ENCODE data around the gene IGF2. TPM values are rescaled to one million over a fixed set of nuclear protein-coding genes. Genes with fewer than 3 reads are reported as not detected.

Gene IGF2
- total and polyA plus RNA-seq, 5 donors from 2014 or later = 0.07 TPM; not detected in 4

- no peaks in the 10 kb centered on the region for H3K9me3 Mint-ChIP-seq
Observed at GRCh38 chr11:2160736-2161259, 21.6 kb upstream of the IGF2 start, which contains the start of gene INS. Gene INS, minus strand, starts transcription at chr11:2161209. Its CDS starts 238 bp downstream, at chr11:2160971.

GRCh38 chr11:2159536-2160413 is 20.6 kb upstream of the IGF2 start:
- DNase-seq (no peak), ATAC-seq (ENCODE audit: low read depth in 2 of 2) (no peak)
- Mint-ChIP-seq H3K27me3 (no peaks in the 10 kb centered on the region), H3K4me3 (no peak overlapping the region), H3K36me3 (no peaks in the 10 kb centered on the region), H3K4me1 (no peaks in the 10 kb centered on the region), H3K27ac (no peak overlapping the region), H3K9me3 (no peaks in the 10 kb centered on the region)
- no peaks in the 10 kb centered on the region for H3K4me1 ChIP-seq (ENCODE audit: control insufficient read depth, insufficient read depth, low read length, poor library complexity, severe bottlenecking)
- H3K36me3 ChIP-seq (ENCODE audit: control insufficient read depth, insufficient read depth, low read length) = no peaks in the 10 kb centered on the region
- H3K27me3 ChIP-seq (ENCODE audit: control insufficient read depth, insufficient read depth, low read length) = no peaks in the 10 kb centered on the region
- H3K9me3 ChIP-seq (ENCODE audit: control insufficient read depth in 2 of 2, low read length in 2 of 2) = no peaks in the 10 kb centered on the region
- no peak overlapping the region for H3K4me3 ChIP-seq (ENCODE audit: low read depth, low read length)
- H3K27ac ChIP-seq (ENCODE audit: insufficient read depth, low read length, poor library complexity, severe bottlenecking) = no peak overlapping the region

More at GRCh38 chr11:2160736-2161259, 21.6 kb upstream of the IGF2 start, which contains the start of gene INS:
- Histone ChIP-seq H3K9me3 (ENCODE audit: control insufficient read depth in 2 of 2, low read length in 2 of 2) (no peaks in the 10 kb centered on the region), H3K4me3 (ENCODE audit: low read depth, low read length) (no peak within 1 kb of the TSS), H3K27me3 (ENCODE audit: control insufficient read depth, insufficient read depth, low read length) (no peaks in the 10 kb centered on the region), H3K27ac (ENCODE audit: insufficient read depth, low read length, poor library complexity, severe bottlenecking) (no peak within 1 kb of the TSS), H3K4me1 (ENCODE audit: control insufficient read depth, insufficient read depth, low read length, poor library complexity, severe bottlenecking) (no peaks in the 10 kb centered on the region), H3K36me3 (ENCODE audit: control insufficient read depth, insufficient read depth, low read length) (no peaks in the 10 kb centered on the region)
- ATAC-seq (ENCODE audit: low read depth in 2 of 2) = no peak
- H3K27ac Mint-ChIP-seq = no peak within 1 kb of the TSS
- no peaks in the 10 kb centered on the region for H3K4me1 Mint-ChIP-seq
- no peaks in the 10 kb centered on the region for H3K27me3 Mint-ChIP-seq
- H3K4me3 Mint-ChIP-seq = no peak within 1 kb of the TSS
- H3K36me3 Mint-ChIP-seq = no peaks in the 10 kb centered on the region
- DNase-seq = no peak

GRCh38 chr11:2158966-2159365 is 19.8 kb upstream of the IGF2 start:
- Histone ChIP-seq H3K27ac (ENCODE audit: insufficient read depth, low read length, poor library complexity, severe bottlenecking) (no peak overlapping the region), H3K4me3 (ENCODE audit: low read depth, low read length) (no peak overlapping the region), H3K27me3 (ENCODE audit: control insufficient read depth, insufficient read depth, low read length) (no peaks in the 10 kb centered on the region), H3K36me3 (ENCODE audit: control insufficient read depth, insufficient read depth, low read length) (no peaks in the 10 kb centered on the region), H3K9me3 (ENCODE audit: control insufficient read depth in 2 of 2, low read length in 2 of 2) (no peaks in the 10 kb centered on the region), H3K4me1 (ENCODE audit: control insufficient read depth, insufficient read depth, low read length, poor library complexity, severe bottlenecking) (no peaks in the 10 kb centered on the region)
- DNase-seq (no peak), ATAC-seq (ENCODE audit: low read depth in 2 of 2) (no peak)
- Mint-ChIP-seq H3K9me3 (no peaks in the 10 kb centered on the region), H3K4me1 (no peaks in the 10 kb centered on the region), H3K4me3 (no peak overlapping the region), H3K27ac (no peak overlapping the region), H3K36me3 (no peaks in the 10 kb centered on the region), H3K27me3 (no peaks in the 10 kb centered on the region)

- Histone ChIP-seq H3K27me3 (ENCODE audit: control insufficient read depth, insufficient read depth, low read length) (no peaks in the 10 kb centered on the region), H3K4me3 (ENCODE audit: low read depth, low read length) (no peak overlapping the region), H3K4me1 (ENCODE audit: control insufficient read depth, insufficient read depth, low read length, poor library complexity, severe bottlenecking) (no peaks in the 10 kb centered on the region), H3K9me3 (ENCODE audit: control insufficient read depth in 2 of 2, low read length in 2 of 2) (no peaks in the 10 kb centered on the region), H3K36me3 (ENCODE audit: control insufficient read depth, insufficient read depth, low read length) (no peaks in the 10 kb centered on the region), H3K27ac (ENCODE audit: insufficient read depth, low read length, poor library complexity, severe bottlenecking) (no peak overlapping the region)
- Mint-ChIP-seq H3K4me1 (no peaks in the 10 kb centered on the region), H3K9me3 (no peaks in the 10 kb centered on the region), H3K27ac (no peak overlapping the region), H3K36me3 (no peaks in the 10 kb centered on the region), H3K4me3 (no peak overlapping the region), H3K27me3 (no peaks in the 10 kb centered on the region)
- ATAC-seq (ENCODE audit: low read depth in 2 of 2) (no peak), DNase-seq (no peak)
Observed at GRCh38 chr11:2158296-2158737, 19.1 kb upstream of the IGF2 start.

- no peaks in the 10 kb centered on the region for H3K4me1 Mint-ChIP-seq
- no peak for ATAC-seq (ENCODE audit: low read depth in 2 of 2)
- Histone ChIP-seq H3K4me3 (ENCODE audit: low read depth, low read length) (no peak overlapping the region), H3K9me3 (ENCODE audit: control insufficient read depth in 2 of 2, low read length in 2 of 2) (no peaks in the 10 kb centered on the region), H3K4me1 (ENCODE audit: control insufficient read depth, insufficient read depth, low read length, poor library complexity, severe bottlenecking) (no peaks in the 10 kb centered on the region), H3K36me3 (ENCODE audit: control insufficient read depth, insufficient read depth, low read length) (no peaks in the 10 kb centered on the region), H3K27me3 (ENCODE audit: control insufficient read depth, insufficient read depth, low read length) (no peaks in the 10 kb centered on the region), H3K27ac (ENCODE audit: insufficient read depth, low read length, poor library complexity, severe bottlenecking) (no peak overlapping the region)
- no peak overlapping the region for H3K4me3 Mint-ChIP-seq
- DNase-seq = no peak
- H3K9me3 Mint-ChIP-seq = no peaks in the 10 kb centered on the region
- no peak overlapping the region for H3K27ac Mint-ChIP-seq
- H3K36me3 Mint-ChIP-seq = no peaks in the 10 kb centered on the region
- no peaks in the 10 kb centered on the region for H3K27me3 Mint-ChIP-seq
Observed at GRCh38 chr11:2157294-2158040, 18.3 kb upstream of the IGF2 start.

- H3K27ac ChIP-seq (ENCODE audit: insufficient read depth, low read length, poor library complexity, severe bottlenecking) = no peak overlapping the region
- no peaks in the 10 kb centered on the region for H3K27me3 ChIP-seq (ENCODE audit: control insufficient read depth, insufficient read depth, low read length)
- H3K9me3 ChIP-seq (ENCODE audit: control insufficient read depth in 2 of 2, low read length in 2 of 2) = no peaks in the 10 kb centered on the region
- Mint-ChIP-seq H3K36me3 (no peaks in the 10 kb centered on the region), H3K9me3 (no peaks in the 10 kb centered on the region), H3K4me1 (peaks cover 0 to 4% (median 4%) of the 10 kb centered on the region in 4 donors), H3K27me3 (peaks cover 3% of the 10 kb centered on the region), H3K27ac (no peak overlapping the region), H3K4me3 (no peak overlapping the region)
- H3K4me3 ChIP-seq (ENCODE audit: low read depth, low read length) = no peak overlapping the region
- peak in 2 of 3 donors; percentile 16 to 27 for DNase-seq
- H3K36me3 ChIP-seq (ENCODE audit: control insufficient read depth, insufficient read depth, low read length) = no peaks in the 10 kb centered on the region
- peaks cover 4% of the 10 kb centered on the region for H3K4me1 ChIP-seq (ENCODE audit: control insufficient read depth, insufficient read depth, low read length, poor library complexity, severe bottlenecking)
- ATAC-seq (ENCODE audit: low read depth in 2 of 2) = no peak
Observed at GRCh38 chr11:2156416-2157182, 17.4 kb upstream of the IGF2 start.

GRCh38 chr11:2155511-2155910 is 16.3 kb upstream of the IGF2 start:
- H3K4me1 Mint-ChIP-seq = peaks cover 0 to 8% (median 5%) of the 10 kb centered on the region in 4 donors
- H3K27me3 ChIP-seq (ENCODE audit: control insufficient read depth, insufficient read depth, low read length) = no peaks in the 10 kb centered on the region
- ATAC-seq (ENCODE audit: low read depth in 2 of 2) (no peak), DNase-seq (no peak)
- H3K9me3 ChIP-seq (ENCODE audit: control insufficient read depth in 2 of 2, low read length in 2 of 2) = no peaks in the 10 kb centered on the region
- H3K27me3 Mint-ChIP-seq = peaks cover 14% of the 10 kb centered on the region
- H3K4me3 Mint-ChIP-seq = no peak overlapping the region
- H3K4me1 ChIP-seq (ENCODE audit: control insufficient read depth, insufficient read depth, low read length, poor library complexity, severe bottlenecking) = peaks cover 6% of the 10 kb centered on the region
- no peak overlapping the region for H3K4me3 ChIP-seq (ENCODE audit: low read depth, low read length)
- no peak overlapping the region for H3K27ac ChIP-seq (ENCODE audit: insufficient read depth, low read length, poor library complexity, severe bottlenecking)
- H3K36me3 Mint-ChIP-seq = no peaks in the 10 kb centered on the region
- no peaks in the 10 kb centered on the region for H3K36me3 ChIP-seq (ENCODE audit: control insufficient read depth, insufficient read depth, low read length)
- H3K9me3 Mint-ChIP-seq = no peaks in the 10 kb centered on the region
- H3K27ac Mint-ChIP-seq = no peak overlapping the region
